HCEC 1CT (cell line): ENCODE measurements around the gene CRHR2.

Source experiments
- DNase-seq: peaks from one replicate; pipeline ENCODE4 v3.0.0-alpha.2; 2017

CRHR2 gene

DNA sequence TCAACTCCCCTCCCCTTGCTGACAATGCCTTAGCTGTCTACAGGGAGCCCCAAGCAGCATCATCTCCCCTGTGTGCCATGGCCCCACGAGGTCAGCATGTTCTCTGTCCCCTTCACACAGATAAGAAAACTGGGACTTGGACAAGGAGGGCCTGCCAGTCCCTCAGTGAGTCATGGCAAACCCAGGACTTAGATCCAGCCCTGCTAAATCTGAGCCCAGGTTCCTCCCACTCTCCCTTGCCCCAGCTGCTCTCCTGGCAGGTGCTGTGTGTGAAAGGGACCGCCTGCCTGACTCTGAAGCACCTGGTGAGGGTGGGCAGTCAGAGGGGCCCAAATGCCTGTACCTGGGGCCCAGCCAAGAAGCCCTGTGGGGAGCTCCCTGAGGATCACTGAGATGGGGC lies 7.4 kb downstream of the CRHR2 start:
- DNase-seq, result no peak

DNA sequence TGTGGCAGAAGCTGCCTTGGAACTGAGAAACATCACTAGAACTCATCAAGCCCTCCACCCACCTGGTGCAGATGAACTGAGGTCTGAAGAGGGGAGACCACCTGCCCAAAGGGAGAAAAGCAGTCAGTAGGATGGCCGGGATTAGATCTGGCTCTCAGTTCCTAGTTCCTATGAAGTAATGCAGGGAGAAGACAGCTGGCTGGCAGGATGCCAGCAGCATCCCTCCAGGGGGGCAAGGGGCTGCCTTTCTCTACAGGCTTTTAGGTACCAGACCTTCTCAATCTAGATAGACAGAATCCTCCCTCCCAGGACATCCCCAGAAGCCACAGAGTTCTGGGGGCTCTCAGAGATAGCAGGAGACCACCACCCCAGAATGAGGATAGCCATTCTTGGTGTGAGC lies 7.8 kb downstream of the CRHR2 start:
- DNase-seq, result no peak

DNA sequence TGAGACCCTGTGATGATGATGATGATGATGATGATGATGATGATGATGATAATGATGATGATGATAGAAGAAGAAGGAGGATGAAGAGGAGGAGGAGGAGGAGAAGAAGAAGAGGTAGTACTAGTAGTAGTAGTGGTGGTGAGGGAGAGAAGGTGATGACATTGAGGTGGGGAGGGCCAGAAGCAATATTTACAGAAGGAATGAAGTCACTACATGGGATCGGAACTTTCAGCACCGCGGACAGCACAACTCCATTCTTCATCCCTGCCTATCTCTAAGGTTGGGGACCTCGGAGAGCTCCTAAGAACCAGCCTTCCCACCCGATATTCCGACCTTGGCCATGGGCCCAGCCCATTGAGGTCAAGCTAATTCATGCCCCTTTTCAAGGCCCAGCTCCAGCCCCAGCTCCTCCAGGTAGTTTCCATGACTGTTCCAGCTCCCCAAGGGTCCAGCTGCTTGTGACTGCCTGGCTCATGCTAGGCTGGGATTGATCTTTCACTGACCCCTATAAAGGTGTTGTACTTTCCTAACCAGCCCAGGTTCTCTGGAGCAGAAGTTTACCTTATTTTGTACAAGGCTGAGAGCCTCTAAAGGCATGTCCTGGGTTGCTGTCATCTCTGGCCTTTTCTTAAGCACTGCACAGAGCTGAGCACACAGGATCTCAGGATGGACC lies 10.3 kb downstream of the CRHR2 start:
- peak; percentile 38 for DNase-seq

DNA sequence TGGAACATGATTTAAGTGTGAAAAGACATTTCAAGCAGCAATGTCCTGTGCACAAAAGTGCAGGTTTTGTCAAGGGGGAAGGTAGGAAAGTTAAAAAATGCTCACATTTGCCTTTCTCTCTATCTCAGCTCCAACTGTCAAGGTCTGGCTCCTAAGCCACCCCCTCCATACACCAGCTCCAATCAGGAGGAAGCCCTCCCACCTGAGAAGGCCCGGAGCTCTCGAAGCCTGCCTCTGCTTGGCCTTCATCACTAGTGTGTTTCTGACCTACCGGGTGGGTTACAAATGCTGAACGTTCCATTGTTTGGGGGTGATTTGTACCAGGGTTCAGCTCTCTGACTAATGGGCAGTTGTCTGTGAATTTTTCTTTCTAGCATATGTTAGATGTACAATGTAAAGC lies 14.2 kb downstream of the CRHR2 start:
- no peak for DNase-seq

DNA sequence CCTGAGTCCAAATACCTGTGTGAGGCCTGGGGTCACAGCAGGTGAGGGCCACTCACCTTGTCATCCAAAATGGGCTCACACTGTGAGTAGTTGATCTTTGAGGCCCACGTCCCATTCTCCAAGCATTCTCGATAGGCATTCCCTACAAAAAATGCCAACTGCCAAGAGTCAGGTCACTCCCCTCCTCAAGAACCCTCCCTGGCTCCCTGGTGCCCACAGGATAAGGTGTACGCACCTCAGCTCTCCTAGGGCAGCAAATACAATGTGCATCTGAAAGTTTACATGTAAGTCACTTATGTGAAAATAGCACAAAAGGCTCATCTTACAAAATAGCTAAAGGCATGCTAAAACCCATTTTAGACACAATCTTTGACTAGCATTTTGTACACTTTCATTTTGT lies 15.1 kb downstream of the CRHR2 start:
- DNase-seq, result no peak

DNA sequence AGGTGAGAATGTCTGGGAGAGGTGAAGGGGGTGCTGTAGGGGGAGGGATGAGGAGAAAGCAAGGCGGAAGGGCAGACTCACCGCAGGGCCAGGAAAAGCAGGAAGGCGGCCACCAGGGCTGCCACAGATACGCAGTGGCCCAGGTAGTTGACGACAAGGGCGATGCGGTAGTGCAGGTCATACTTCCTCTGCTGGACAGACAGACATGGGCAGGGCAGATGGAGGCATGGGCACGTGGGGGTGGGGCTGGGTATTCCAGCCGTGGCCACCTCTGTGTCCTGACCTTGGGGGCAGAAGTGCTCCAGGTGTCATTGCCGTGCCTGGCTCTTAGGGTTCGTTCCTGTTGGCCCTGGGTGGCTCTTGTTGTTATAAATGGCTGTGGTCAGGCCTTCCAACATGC lies 16.8 kb downstream of the CRHR2 start:
- no peak for DNase-seq

DNA sequence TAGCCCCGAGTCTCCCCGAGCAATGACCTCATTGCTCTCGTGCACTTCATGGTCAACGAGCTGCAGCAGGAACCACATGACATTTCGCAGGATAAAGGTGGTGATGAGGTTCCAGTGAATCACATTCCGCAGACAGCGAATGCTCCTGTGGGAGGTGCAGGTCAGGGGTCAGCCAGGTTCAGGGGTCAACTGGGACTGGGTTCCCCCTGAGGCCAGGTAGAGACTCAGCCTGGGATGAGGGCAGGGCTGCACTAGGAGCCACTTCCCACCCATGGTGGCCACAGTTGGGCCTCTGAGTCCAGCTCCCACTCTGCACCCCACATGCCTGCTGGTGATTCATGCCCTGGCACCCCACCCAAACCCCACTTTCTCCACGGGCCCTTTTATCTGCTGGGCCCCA lies 17.2 kb downstream of the CRHR2 start:
- DNase-seq, result no peak

DNA sequence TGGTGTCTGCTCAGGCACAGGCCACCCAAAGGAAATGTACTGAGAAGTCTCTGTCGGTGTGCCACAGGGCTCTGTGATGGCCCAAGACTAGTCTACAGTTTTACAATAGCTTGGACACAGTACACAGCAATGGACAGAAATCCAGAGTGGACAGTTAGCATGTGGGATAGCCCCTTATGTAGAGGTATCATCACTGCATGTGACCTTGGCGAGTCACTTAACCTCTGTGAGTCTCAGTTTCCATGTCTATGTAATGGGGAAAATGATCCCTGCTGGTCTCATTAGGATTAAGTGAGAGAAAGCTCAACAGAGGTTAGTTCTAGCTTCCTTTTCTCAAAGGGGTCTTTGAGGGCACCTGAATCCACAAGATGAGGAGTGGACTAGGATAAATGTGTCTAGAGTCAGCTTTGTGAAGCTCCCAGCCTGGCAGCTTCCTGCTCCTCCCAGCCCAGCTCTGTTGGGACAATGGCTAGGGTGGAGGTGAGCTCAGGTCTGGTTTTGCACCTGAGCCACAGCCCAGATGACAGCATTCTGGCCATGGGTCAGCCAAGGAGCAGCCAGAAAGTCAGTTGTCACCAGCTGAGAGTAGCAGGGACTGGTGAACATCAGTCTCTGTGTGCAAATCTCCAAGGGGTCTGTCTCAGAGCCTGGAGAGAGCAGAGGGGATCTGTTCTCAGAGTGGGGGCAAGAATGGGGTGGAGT lies 17.9 kb downstream of the CRHR2 start:
- DNase-seq, result no peak

DNA sequence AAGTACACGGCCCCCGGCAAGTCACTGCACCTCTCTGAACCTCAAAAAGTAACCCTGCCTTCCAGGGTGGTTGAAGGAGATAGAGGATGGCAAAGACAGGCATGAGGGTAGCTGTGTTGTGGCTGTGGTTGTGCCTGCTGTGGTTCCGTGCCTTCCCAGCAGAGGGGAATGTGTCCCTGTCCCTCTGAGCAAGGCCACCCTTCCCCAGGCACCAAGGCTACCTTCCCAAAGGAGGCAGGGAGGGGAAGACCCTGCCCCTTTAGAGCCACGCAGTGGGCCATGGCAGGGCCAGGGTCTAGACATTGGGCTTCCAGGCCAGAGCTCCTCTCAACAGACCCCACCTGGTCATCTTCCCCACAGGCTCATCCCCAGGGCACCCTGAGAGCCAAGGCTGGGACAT lies 18.8 kb downstream of the CRHR2 start:
- DNase-seq, result no peak

DNA sequence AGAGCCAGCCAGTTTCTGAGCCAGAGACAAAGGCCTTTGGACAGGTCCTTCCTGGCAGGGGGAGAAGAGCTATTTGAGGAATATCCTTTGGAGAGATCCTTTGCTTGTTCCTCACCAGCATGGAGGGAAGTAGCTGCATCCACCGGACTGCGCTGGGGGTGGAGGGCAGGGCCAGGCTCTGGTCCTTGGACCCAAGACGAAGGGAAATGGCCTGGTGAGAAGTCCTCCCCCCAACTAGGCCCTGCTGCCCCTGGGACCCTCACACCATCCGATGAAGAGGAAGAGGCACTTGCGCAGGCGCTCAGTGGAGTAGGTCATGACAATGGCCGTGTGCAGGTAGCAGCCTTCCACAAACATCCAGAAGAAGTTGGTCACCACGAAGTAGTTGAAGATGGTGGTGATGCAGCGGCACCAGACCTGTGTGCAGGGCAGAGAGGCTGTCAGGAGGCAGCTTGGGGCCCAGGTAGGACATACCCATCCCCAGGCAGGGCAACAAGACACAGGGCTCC lies 19.8 kb downstream of the CRHR2 start:
- DNase-seq, result no peak

DNA sequence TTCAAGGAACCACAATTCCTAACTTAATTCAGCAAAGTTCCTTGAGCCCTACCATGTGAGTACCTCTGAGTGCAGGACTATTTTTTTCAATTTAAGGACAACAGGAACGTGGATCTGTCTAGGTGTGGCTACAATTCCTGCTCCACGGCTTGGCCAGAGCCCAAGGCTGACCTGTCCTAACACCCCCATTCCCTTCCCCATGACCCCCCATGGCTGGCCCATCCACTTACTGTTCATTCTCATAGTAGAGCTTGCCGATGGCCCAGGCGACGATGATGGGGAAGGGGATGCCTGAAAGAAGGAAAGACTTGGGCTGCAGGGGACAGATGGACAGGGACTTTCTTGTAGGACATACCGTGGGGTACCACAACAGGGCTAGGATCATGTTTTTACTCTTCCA lies 20.3 kb downstream of the CRHR2 start:
- no peak for DNase-seq

DNA sequence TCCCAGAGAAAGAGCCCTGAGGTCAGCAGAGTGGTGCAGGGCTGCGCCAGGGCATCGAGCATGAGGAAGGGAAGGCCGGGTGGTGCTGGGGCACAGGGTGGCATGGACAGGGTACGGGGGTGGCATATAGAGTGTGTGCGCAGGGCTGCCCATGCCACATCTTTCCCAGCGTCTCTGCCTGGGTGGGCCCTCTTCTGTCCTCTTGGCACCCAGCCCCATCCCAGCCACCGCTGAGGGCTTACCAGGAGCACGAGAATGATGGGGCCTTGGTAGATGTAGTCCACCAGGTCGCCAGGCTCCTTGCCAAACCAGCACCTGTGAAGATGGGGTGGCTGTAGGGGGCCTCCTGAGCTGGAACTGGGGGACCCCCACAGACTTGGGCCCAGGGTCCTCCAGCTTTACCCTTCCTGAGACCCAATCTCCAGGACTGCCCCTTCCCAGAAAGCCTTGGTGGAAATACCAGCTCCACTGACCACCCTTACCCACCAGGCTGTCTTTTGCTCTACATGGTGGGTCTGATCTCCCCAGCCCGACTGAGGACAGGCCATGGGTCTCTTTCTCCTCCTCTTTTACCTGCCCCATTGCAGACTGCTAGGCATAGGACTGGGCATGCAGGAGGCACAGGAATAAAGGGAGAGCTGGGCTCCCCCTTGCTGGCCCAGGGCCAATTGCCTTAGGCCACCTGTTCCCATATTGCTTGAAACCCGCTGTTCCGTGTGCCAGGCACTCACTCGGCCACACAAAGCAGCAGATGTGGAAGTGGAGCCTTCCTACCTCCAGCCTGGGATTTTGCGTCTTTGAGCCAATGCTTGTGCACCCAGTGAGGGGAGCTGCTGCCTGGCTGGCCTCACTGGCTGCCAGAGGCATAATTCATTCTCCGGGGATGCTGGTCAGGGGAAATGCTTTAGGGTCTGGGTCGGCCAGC lies 21.7 kb downstream of the CRHR2 start:
- no peak for DNase-seq

DNA sequence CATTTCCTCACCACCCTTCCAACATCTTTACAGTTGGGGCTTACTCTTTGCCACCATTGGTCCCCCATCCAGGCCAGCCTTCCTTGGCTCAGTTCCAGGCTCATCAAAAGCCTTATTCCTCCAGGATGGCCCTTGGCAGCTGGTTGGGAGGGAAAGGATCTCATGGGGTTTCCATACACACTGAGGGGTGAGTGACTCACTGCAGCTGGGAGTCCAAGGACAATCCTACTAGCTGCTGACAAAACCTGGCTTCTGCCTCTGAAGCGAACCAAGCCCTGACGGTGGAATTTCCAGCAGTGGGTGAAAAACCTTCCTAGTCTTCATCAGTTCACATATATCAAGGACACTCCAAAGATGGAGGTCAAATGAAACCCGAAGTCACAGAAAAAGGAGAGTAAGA lies 22.9 kb downstream of the CRHR2 start:
- no peak for DNase-seq

DNA sequence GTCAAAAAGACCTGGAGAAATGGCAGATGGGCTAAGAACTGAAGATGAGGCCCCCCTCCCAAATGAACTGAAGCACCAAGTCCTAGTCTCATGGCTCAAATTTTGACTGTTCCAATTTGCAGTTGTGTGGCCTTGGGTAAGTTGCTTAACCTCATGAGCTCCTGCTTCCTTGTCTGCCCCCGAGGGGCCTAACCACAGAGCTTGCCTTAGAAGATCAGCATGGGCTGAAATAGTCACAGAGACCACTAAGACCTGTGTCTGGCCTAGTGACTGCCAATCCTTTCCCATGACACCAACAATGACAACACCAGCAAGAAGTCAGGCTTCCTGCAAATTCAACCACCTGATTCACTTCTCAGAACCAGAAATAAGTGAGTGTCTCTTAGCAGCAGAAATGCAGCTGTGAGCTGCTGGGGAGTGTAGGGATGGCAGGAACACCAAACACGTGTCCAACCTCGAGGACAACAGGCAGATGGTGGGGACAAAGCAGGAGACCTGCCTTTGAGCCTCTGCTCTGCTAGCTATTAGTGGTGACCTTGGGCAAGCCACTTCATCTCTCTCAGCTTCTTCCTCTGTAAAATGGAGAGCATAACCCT lies 23.7 kb downstream of the CRHR2 start:
- DNase-seq, result no peak

DNA sequence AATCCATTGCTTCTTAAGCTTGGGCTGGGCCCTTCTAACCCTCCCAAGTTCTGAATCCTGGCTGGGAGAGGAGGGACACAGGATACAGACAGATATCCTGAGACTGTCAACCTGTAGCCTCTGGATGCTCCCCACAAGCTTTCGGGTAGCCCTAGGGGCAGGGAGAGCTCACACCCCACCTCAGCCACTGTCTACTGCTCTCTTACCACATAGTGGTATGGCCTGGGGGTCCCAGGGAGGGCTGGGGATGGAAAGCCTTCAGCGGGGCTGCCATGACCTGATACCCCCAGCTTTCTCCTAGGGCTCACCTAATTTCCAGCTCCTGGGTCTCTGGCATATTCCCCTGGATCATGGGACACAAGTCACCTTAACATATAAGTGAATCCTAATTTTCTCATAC lies 25.1 kb downstream of the CRHR2 start:
- DNase-seq, result no peak

DNA sequence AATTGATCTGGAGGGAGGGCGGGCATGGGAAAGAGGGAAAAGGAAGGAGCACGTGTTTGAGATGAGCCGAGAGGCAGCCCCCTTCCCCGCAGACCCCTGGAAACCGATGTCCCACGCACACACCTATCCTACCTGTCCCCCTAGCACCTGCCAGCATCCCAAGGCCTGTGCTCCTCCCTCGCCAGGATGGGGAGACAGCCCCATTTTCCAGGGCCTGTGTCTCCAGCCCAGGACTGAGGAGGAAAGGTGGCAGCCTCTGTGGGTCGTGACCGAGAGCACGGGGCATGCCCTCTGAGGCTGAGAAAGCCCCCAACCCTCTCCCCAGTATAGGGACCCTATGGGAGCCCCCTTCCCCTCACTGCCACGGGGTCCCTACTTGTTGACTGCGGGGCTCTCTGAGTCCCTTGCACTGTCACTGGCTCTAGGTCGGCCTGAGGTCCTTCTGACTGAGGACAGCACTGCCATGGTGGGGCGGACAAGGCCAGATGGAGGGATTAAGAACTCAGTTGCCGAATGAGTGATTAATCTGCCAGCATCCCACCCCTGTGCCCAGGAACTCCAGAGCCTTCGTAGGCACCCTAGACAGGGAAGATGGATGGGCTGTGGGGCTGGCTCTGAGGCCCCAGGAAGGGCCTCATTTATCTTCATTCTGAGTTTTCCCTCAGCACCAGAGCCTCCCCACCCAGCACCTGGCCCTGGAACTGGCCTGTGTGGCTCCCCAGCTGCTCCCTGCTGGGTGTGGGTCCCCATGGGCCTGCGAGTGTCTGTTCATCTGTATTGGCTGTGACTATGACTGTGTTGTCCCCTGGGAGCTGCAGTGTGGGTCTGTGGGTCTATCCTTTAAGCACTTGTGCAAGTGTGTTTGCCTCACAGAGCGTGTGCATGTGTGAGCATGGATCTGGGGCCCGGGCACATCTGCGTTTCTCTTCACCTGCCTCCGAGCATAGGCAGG lies 26.0 kb downstream of the CRHR2 start:
- DNase-seq, result no peak

DNA sequence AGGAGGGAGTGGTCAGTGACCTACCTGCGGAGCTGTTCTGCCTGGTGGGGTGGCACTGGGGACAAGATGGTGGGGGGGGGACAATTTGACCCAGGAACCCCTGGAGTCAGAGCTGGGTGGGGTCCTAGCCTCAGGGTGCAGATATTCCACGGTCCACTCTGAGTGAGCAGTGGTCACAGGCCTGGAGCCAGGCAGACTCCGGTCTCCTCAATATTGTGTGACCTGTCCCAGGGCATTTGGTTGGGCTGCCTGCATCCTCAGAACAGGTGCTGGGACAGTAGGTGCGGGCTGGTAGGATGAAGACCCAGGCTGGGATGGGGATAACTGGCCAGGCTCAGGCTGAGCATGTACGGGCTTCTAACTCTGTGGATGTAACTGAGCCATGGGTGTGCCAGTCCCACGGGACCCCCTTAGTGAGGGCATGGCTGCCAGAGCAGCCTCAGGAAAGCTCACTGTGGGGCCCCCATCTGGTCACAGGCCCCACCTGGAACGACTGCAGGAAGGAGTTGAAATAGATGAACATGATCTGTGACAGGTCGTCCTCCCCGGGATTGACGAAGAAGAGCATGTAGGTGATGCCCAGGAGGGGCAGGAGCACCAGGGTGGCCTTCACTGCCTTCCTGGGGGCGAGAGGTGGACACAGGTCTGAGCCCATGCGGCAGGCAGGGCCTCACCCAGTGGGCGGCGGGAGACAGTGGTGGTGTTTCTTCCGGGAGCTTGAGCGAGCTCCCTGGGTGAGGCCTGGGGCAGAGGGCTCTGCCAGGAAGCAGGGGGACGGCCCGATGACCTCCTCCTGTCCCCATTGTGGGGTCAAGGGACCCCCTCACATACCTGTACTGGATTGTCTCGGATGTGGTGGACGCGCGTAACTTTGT lies 26.9 kb downstream of the CRHR2 start:
- no peak for DNase-seq

DNA sequence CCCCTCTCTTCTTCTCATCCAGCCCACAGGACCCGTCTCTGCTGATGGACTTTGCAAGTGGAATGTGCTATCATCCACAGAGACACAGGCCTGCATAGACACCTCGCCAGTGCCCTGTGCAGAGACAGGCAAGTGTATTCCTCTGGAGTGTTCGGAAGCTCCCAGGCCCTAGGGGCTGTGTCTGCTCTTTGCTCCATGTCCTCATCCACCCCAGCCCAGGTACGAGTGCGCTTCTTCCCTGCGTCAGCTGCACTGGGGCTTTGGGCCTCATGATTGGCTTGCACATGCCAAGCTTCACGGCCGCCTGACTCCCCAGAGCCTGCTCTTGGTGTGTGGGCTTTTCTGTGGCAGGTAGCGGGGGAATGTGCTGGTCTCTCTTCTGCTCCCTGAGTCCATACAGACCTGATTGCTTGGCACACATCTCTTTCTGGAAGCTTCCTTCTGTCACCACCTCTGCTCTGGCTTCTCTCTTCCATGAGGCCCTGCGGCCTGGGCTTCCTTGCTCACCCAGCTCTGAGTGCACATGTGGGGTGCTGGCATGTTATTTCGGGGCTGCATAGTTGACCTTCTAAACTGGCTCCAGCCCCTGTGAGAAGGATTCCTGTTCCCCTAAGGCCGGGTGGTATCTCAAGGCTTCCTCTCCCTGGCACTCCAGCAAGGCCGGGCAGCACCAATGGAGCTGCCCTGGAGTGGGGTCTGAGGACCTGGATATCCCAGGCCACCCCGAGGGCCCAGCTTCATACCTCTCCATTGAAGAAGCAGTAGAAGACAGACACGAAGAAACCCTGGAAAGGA lies 27.8 kb downstream of the CRHR2 start:
- no peak for DNase-seq

DNA sequence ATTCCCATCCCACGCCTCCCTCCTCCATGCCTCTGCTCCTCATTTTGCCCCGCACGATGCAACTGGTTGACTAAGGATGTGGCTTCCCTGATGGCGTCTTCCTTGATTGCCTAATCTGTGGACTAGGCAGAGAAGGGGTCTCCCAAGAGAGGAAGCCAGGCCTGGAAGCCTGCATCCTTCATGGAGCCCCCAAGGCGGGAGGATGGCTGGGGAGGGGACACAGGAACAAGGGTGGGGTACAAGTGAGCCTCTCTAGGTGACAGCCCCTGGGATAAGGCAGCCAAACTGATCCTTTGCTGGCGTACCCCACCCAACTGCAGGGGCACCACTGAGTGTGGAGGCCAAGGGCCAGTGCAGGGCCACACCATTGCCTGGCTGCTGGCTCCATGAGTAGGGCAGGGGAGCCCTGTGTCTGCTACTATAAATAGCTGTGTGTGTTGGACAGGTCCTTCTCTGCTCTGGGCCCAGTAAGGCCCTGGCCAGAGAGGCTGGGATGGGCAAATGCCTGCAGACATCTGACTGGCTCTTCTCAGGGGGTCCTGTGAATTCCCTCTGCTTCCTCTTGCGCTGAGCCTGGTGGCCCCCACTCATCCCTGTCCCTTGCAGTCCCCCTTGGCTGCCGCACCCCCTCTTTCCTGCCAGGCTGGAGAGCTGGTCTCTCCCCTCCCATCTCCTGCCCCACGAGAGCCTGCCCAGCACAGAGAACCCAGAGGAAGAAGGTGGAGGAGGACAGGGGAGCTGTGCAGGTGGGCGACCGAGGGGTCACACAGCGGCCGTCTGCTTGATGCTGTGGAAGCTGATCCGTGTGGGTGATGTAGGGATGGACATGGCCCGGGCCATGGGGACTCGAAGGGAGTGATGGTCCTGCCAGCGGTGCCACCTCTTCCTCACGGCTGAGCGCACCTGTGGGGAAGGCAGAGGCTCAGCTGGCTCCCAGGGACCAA lies 29.3 kb downstream of the CRHR2 start:
- DNase-seq, result no peak
